Fibroblast of skin of scalp (primary cell): ENCODE data around the gene ABCA2.

ENCODE experiments used
- DNase-seq: peaks from one replicate; pipeline ENCODE4 v3.0.0-alpha.2; 2013

The ABCA2 gene

GRCh38 chr9:136961279-136962065 is 66.6 kb downstream of the ABCA2 start:
- no peak for DNase-seq

GRCh38 chr9:136960938-136961275 is 67.1 kb downstream of the ABCA2 start:
- no peak for DNase-seq

GRCh38 chr9:136960212-136960937 is 67.7 kb downstream of the ABCA2 start:
- DNase-seq = no peak

- no peak for DNase-seq
Measured at GRCh38 chr9:136958898-136959850, 68.9 kb downstream of the ABCA2 start.

GRCh38 chr9:136958473-136958872 is 69.6 kb downstream of the ABCA2 start:
- no peak for DNase-seq

GRCh38 chr9:136957901-136958300 is 70.1 kb downstream of the ABCA2 start:
- DNase-seq = no peak

- DNase-seq = no peak
Measured at GRCh38 chr9:136957461-136957860, 70.6 kb downstream of the ABCA2 start.
